GM12874 (cell line): Measurements from ENCODE around the gene VAMP7.

Experiments
- TF ChIP-seq, protein P1 (sequence below): IDR thresholded peaks from 2 replicates; pipeline ENCODE4 v1.5.1; 2011; ENCODE audit warnings: low read depth, mild to moderate bottlenecking, control low read depth, low read length, moderate library complexity; ENCODE audit not compliant: insufficient read depth

The VAMP7 gene

DNA sequence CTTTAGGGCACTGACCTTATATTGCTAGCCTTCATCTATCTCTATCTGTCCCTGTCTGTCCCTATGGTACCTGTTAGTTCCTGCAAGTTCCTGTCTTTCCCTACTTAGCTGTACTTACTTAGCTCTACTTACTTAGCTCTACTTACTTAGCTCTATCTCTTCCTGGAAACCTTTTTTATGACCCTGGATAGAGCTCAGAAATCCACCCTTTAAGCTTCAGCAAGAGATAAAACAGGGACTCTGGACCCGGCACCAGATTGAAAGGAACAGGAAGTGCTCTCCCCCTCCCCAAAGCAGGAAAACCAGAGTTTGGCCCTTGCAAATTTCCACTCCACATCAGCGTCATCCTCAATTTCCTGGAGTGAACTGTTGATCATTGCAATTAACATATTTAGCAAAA lies 104.1 kb downstream of the VAMP7 start:
- TF ChIP-seq, protein P1, sequence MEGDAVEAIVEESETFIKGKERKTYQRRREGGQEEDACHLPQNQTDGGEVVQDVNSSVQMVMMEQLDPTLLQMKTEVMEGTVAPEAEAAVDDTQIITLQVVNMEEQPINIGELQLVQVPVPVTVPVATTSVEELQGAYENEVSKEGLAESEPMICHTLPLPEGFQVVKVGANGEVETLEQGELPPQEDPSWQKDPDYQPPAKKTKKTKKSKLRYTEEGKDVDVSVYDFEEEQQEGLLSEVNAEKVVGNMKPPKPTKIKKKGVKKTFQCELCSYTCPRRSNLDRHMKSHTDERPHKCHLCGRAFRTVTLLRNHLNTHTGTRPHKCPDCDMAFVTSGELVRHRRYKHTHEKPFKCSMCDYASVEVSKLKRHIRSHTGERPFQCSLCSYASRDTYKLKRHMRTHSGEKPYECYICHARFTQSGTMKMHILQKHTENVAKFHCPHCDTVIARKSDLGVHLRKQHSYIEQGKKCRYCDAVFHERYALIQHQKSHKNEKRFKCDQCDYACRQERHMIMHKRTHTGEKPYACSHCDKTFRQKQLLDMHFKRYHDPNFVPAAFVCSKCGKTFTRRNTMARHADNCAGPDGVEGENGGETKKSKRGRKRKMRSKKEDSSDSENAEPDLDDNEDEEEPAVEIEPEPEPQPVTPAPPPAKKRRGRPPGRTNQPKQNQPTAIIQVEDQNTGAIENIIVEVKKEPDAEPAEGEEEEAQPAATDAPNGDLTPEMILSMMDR = no peak

- TF ChIP-seq, protein P1 = no peak
Observed at GRCh38 chrX:155988859-155989258, 107.7 kb downstream of the VAMP7 start.
